Activated CD8-positive, alpha-beta memory T cell treated with anti-CD3 and anti-CD28 coated beads for 4 hours (primary cell): ENCODE results near the gene GASK1A.

ENCODE experiments used
- DNase-seq, 2 donors: peaks; one replicate each; pipeline ENCODE4 v3.0.0-alpha.2; 2020; ENCODE audit warnings: low read depth in 2 of 2

GASK1A gene

GRCh38 chr3:43087249-43087776 lies 108.2 kb downstream of the GASK1A start:
- DNase-seq = no peak

DNA sequence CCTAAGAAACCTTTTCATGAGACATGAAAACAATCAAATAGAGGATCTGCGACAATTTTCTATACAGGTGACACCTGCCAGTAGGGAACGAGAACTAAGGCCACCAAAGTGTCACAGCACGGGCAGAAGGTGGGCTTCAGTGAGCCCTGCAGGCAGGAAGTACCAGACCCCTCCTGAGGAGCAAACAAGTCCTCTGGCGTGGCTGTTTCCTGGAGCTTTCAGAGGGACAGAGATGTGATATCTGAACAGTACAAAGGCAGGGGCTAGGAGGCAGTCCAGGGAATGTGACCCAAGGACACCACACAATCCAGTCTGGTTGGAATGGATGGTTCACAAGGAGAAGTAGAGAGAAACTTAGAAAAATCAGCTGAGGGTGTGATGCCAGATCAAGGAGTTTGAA lies 110.0 kb downstream of the GASK1A start:
- no peak for DNase-seq

DNA sequence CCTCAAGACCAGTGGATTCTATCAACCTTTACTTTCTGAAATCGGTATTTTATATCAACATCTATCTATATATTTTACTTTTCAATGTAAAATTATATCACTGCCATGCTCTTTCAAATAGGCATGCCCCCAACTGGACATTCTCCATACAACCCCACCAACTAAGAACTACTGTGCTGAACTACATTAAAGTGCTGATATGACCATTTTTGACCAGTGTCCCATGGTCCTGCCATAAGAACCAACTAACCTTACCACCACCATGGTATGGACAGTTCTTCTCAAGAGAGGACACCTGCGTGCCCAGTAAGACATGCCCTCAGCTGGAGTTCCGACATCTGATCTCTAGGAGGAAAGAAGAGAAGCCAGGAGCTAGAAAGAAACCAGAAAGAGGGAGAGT lies 111.1 kb downstream of the GASK1A start:
- no peak for DNase-seq

GRCh38 chr3:43091481-43091880 lies 112.4 kb downstream of the GASK1A start:
- DNase-seq = no peak

GRCh38 chr3:43093006-43093405 lies 113.9 kb downstream of the GASK1A start:
- DNase-seq = no peak

DNA sequence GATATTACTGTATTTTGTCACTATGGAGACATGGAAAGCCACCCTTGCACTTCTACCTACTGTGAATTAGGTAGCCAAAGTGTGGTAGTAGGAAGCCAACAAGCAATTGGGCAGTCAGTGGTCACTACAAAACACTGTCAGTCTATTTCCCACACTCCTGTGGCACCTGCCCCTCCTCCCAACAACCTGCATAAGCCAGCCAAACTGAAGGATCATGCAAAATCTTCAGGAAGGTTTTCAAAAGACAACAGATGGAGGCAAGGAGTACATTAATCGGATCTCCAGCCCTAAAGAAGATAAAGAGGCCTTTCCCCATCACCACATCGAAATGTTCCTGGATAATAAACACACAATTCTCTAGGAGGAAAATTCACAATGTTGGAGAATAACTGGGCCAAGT lies 114.9 kb downstream of the GASK1A start:
- no peak for DNase-seq

- DNase-seq = no peak
Measured at GRCh38 chr3:43094381-43094780, 115.3 kb downstream of the GASK1A start.

DNA sequence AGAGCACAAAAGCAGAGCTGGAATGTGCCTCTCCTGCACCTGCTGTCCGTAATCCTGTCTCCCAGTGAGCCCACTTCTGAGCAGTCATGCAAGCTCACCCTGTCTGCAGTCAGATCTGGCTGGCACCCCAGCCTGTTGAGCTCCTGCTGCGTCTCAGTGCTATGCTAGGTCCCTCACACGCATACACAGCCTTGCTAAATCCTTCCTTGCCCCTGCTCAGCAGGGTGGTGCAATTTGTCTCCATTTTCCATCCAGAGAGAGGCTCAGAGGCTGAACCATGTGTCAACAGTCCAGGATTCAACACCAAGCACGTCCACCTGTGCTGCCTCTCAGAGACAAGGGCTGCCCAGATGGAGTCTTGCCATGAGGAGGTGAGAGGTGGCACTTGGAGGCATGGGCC lies 115.7 kb downstream of the GASK1A start:
- no peak for DNase-seq

- no peak for DNase-seq
Measured at GRCh38 chr3:43095370-43095769, 116.3 kb downstream of the GASK1A start.

DNA sequence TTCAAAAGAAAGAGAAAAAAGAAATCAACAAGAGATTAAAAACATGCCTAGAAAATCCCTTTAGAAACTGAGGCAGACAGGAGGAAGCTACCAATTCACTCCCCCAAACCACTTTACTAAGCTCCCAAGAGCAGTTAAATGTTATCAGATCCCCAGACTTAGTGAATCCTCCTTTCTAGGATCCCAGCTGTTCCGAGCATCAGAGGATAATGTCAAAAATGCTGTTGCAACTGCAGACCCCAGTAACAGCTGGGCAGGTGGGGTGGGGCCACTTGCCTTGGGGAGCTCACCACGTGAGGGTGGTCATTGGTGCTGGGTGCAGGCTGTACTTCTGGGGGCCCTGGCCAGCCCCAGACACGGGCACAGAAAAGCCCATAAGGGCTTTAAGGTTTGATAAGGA lies 117.7 kb downstream of the GASK1A start:
- DNase-seq = no peak

GRCh38 chr3:43097400-43098080 lies 118.4 kb downstream of the GASK1A start:
- DNase-seq = no peak

DNA sequence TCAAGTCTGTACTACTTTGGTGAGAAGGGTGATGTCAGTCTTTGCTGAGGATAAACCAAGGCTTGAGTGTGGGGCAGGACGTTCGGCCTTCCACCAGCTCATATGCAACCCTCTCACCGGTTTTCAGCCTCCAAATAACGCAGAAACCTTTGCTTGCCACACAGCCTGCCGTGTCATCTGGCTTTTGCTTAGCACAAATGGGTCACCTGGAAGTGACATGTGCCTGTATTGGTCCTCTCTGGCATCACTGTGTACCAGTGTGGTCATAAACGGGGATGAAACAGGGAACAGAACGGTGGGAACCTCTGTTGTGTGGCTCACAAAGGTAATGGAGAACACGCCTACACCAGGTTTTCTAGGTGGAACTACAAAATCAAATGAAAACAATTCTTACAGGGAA lies 119.7 kb downstream of the GASK1A start:
- DNase-seq = no peak

- no peak for DNase-seq
Measured at GRCh38 chr3:43102773-43103480, 123.8 kb downstream of the GASK1A start.

DNA sequence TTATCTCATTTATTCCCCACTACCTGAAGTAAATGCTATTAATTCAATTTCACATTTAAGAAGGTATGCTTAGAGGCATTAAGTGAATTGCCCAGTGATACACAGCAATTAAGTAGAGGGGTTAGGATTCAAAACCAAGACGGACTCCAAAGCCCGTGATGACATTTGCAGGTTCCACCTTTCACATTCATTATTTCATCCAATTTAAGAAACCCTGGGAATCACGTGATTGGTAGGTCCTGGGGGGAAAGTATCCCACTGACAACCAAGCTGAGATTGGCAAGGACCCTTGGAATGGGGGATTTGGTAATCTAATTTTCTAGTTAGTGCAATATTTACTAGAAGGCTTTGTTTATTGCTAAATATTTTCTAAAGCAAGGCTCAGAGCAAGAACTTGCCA lies 124.9 kb downstream of the GASK1A start:
- DNase-seq = no peak

DNA sequence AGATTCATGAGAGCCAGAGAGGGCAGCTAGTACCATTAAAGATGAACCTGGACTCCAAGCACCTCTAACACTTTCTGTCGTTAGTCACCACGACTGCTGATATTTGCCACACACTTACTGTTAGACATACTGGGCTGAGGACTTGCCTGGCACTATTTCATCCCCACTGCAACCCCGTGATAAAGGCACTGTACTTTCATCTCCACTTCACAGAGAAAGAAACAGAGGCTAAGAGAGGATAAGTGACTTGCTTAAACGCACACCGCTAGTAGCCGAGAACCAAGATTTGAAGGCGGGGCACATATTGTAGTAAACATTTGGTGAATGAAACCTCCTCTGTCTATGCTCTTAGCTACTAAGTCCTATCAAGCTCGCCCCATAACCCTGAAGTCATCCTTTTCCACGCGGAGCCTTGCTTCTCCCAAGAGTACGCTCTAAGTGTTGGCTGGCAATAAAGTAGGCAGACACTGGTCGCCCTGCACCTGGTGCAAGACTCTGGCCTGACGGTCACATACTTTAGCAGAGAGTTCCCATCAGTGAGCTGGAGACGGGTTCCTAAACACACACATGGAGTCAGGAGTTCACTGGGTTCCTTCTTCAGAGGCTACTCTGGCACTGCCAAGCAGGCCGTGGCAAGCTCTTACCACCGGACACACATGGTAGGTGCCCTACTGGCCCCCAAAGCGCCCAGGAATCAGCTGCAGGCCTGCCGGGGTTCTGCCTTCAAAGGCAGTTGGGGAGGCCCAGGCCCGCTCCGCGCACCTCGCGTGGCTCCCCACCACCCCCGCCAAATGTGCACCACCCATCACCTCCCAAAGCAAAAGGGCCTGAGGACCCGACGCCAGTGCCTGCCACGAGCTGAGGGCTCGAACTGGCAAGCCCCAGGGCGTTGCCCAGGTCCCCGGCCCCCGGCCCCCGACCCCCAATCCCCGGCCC lies 125.8 kb downstream of the GASK1A start:
- DNase-seq = peak in 1 of 2 donors; percentile 9

GRCh38 chr3:43105596-43106292 lies 126.6 kb downstream of the GASK1A start, which contains the start of gene POMGNT2:
POMGNT2 (minus strand) TSS chr3:43106079; CDS start chr3:43081431, 24,648 bp downstream.
- DNase-seq = peak; percentile 71 to 72

GRCh38 chr3:43106293-43106628 lies 127.2 kb downstream of the GASK1A start:
- no peak for DNase-seq
